MCF 10A (cell line): ENCODE results near the gene HSP90B1. TPM values are rescaled to one million over a fixed set of nuclear protein-coding genes. Genes with fewer than 3 reads are reported as not detected.

Experiments
- BruUV-seq: library from RNA; stranded (reverse); fragments of 400-500 nt; replicated peaks from 2 replicates; lab custom pipeline; 2021; lab: Mats Ljungman, UMichigan
- CTCF ChIA-PET: fragments of 300-600 bp; sonication (Branson Sonifier 250); formaldehyde crosslinking; extraction: SDS; loops from one replicate; lab custom pipeline; 2021; ENCODE audit warnings: antibody characterized with exemption, inconsistent platforms; lab: Yijun Ruan, JAX
- POLR2A ChIA-PET: fragments of 300-600, 350-650 bp; sonication (Branson Sonifier 250); formaldehyde crosslinking; extraction: SDS; loops from one replicate; lab custom pipeline; 2020; ENCODE audit warnings: antibody characterized with exemption, inconsistent platforms; lab: Yijun Ruan, JAX
- DNase-seq: peaks from one replicate; pipeline ENCODE4 v3.0.0-alpha.2; 2018; ENCODE audit not compliant: unreplicated experiment
- H3K27ac Mint-ChIP-seq: one replicate; pipeline ENCODE4 v1.8.0; 2022; ENCODE audit warnings: mild to moderate bottlenecking, low read depth, mixed read lengths; ENCODE audit not compliant: unreplicated experiment
- H3K27me3 Mint-ChIP-seq: one replicate; pipeline ENCODE4 v1.8.0; 2022; ENCODE audit warnings: mixed read lengths; ENCODE audit not compliant: insufficient read depth, unreplicated experiment
- H3K36me3 Mint-ChIP-seq: one replicate; pipeline ENCODE4 v1.8.0; 2022; ENCODE audit warnings: mild to moderate bottlenecking, moderate library complexity, mixed read lengths; ENCODE audit not compliant: insufficient read depth, unreplicated experiment
- H3K4me1 Mint-ChIP-seq: one replicate; pipeline ENCODE4 v1.8.0; 2022; ENCODE audit warnings: mixed read lengths; ENCODE audit not compliant: insufficient read depth, unreplicated experiment
- H3K4me3 Mint-ChIP-seq: one replicate; pipeline ENCODE4 v1.8.0; 2022; ENCODE audit warnings: mild to moderate bottlenecking, moderate library complexity, mixed read lengths; ENCODE audit not compliant: unreplicated experiment
- H3K9me3 Mint-ChIP-seq: one replicate; pipeline ENCODE4 v1.8.0; 2022; ENCODE audit warnings: mixed read lengths; ENCODE audit not compliant: unreplicated experiment
- intact Hi-C: fragments of 100-400 bp; cut with micrococcal nuclease; formaldehyde crosslinking; loops from 2 replicates; pipeline ENCODE4 v1.14.1; 2022
- total RNA-seq: library from RNA; stranded (reverse); gene quantifications from 2 replicates; pipeline ENCODE4 v1.2.3, GENCODE V29; 2022
- TF ChIP-seq, protein P1 (sequence below): fragments of 200-600 bp; IDR thresholded peaks from one replicate; pipeline ENCODE4 v1.8.0; 2022; ENCODE audit warnings: antibody characterized with exemption, mild to moderate bottlenecking; ENCODE audit not compliant: unreplicated experiment

Gene HSP90B1
- total RNA-seq, 1 experiment from 2014 or later = 1,052 TPM

DNA sequence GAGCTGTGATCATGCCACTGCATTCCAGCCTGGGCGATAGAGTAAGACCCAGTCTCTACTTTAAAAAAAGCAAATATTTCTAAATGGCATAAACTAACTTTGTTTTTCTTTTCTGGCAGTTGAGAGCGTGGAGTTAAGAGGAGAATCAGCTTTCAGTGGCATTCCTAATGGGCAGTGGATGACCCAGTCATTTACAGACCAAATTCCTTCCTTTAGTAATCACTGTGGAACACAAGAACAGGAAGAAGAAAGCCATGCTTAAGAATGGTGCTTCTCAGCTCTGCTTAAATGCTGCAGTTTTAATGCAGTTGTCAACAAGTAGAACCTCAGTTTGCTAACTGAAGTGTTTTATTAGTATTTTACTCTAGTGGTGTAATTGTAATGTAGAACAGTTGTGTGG, 56.6 kb downstream of the HSP90B1 start:
- H3K27me3 Mint-ChIP-seq = no peaks in the 10 kb centered on the region
- H3K27ac Mint-ChIP-seq = no peak overlapping the region
- no peaks in the 10 kb centered on the region for H3K4me1 Mint-ChIP-seq
- no TSS peak for BruUV-seq
- ChIA-PET CTCF (no interaction called here), POLR2A (no interaction called here)
- H3K4me3 Mint-ChIP-seq = no peak overlapping the region
- H3K36me3 Mint-ChIP-seq = peaks cover 59% of the 10 kb centered on the region
- no peaks in the 10 kb centered on the region for H3K9me3 Mint-ChIP-seq
- DNase-seq = no peak
- TF ChIP-seq, protein P1, sequence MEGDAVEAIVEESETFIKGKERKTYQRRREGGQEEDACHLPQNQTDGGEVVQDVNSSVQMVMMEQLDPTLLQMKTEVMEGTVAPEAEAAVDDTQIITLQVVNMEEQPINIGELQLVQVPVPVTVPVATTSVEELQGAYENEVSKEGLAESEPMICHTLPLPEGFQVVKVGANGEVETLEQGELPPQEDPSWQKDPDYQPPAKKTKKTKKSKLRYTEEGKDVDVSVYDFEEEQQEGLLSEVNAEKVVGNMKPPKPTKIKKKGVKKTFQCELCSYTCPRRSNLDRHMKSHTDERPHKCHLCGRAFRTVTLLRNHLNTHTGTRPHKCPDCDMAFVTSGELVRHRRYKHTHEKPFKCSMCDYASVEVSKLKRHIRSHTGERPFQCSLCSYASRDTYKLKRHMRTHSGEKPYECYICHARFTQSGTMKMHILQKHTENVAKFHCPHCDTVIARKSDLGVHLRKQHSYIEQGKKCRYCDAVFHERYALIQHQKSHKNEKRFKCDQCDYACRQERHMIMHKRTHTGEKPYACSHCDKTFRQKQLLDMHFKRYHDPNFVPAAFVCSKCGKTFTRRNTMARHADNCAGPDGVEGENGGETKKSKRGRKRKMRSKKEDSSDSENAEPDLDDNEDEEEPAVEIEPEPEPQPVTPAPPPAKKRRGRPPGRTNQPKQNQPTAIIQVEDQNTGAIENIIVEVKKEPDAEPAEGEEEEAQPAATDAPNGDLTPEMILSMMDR = no peak
- intact Hi-C loops = no loop called here

DNA sequence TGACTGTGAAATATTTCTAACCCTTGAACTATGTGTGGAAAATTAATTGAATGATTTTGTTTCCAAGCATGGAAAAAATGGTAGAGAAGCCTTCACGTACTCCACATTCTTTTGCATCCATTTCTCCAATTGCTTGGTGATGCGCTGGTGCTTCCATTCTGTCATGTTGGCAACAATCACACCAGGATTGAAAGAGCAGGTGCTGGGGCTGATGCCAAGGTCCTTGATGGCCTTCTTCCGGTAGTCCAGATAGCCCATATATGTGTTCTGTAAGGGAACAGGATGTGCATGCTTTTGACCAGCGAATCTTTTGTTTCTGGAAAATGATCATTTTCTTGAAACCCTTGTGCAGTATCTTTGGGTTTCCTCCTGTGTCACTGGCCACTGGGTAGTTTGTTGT, 64.0 kb downstream of the HSP90B1 start:
- H3K27me3 Mint-ChIP-seq = no peaks in the 10 kb centered on the region
- CTCF ChIA-PET = no interaction called here

DNA sequence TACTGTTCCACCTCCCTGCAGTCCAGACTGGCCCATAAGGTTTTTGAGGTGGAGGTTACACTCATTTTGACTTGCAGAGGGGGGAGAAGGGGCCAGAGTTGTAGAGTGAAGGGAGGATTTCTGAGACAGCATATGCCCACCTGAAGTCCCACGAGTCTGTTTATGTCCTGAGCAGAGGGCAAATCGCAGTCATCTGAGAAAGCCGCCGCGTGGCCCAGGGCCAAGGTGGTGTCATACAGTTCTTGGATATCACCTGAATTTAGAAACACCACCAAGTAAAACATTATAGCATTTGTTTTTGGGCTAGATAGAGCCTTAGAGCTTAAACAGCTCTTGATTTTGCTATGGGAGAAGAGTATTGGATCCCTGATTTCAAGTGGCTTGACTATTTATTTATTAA, 66.4 kb downstream of the HSP90B1 start:
- H3K9me3 Mint-ChIP-seq = no peaks in the 10 kb centered on the region
- peaks cover under 1% of the 10 kb centered on the region for H3K36me3 Mint-ChIP-seq
- intact Hi-C loops = no loop called here
- no peaks in the 10 kb centered on the region for H3K4me1 Mint-ChIP-seq
- TF ChIP-seq, protein P1 = no peak
- no peaks in the 10 kb centered on the region for H3K27me3 Mint-ChIP-seq
- DNase-seq = no peak
- BruUV-seq = no TSS peak
- no peak overlapping the region for H3K27ac Mint-ChIP-seq
- ChIA-PET POLR2A (interaction anchor here (1.0 to 2.6 kb wide), 4 partner anchors 17 to 62 kb away, joined by 3 to 15 read pairs (median 3); partner anchors contain the start of gene TDG), CTCF (interaction anchor here (0.7 to 1.6 kb wide), 3 partner anchors 12 to 32 kb away, joined by 4 read pairs; no protein-coding TSS in a partner anchor)
- H3K4me3 Mint-ChIP-seq = no peak overlapping the region

More for the DNA sequence above, 64.0 kb downstream of the HSP90B1 start:
- TF ChIP-seq, protein P1 = no peak
- peaks cover 6% of the 10 kb centered on the region for H3K36me3 Mint-ChIP-seq
- H3K4me3 Mint-ChIP-seq = no peak overlapping the region
- no peak overlapping the region for H3K27ac Mint-ChIP-seq
- H3K9me3 Mint-ChIP-seq = no peaks in the 10 kb centered on the region
- no peak for DNase-seq
- POLR2A ChIA-PET = no interaction called here
- no TSS peak for BruUV-seq
- no peaks in the 10 kb centered on the region for H3K4me1 Mint-ChIP-seq
- intact Hi-C loops = no loop called here

DNA sequence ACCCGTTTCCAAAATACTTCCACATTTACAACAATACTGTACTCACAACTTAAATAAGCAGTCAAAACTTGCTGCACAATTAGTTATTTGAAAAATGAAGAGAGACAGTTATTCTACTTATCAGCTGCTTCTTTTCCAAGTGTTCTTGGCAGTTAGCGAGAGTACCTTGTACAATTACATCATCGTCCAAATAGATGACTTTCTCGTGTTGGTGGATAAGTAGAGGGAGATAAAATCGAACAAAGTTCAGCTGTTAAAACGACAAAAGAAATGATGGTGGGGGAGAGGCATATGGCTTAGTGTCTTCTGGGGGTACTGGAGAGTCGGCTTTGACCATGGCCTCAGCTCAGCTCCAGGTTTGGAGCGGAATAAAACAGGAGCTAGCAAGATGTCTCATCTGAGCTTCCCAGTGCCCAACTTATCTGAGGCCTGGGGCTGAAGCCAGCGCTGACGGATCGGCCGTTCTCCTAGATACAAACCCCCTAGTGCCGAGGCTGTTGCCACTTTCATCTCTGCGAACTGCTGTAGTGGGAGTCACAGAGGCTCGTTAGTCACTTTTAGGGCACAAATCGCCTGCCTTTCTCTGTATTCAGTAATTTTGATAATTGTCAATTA, 67.2 kb downstream of the HSP90B1 start:
- DNase-seq = no peak
- Mint-ChIP-seq H3K9me3 (no peaks in the 10 kb centered on the region), H3K4me1 (no peaks in the 10 kb centered on the region), H3K27me3 (no peaks in the 10 kb centered on the region), H3K4me3 (no peak overlapping the region), H3K36me3 (no peaks in the 10 kb centered on the region), H3K27ac (no peak overlapping the region)
- no TSS peak for BruUV-seq
- CTCF ChIA-PET = interaction anchor here (1.4 to 1.6 kb wide), 2 partner anchors 12 to 33 kb away, joined by 4 read pairs; no protein-coding TSS in a partner anchor
- TF ChIP-seq, protein P1 = no peak
- intact Hi-C loops = no loop called here
- POLR2A ChIA-PET = interaction anchor here (1.0 to 2.6 kb wide), 3 partner anchors 17 to 45 kb away, joined by 3 to 15 read pairs (median 3); partner anchors contain the start of gene TDG

Other genes starting within 250 kb of the HSP90B1 start
- gene NT5DC3, start 89.2 kb upstream of the HSP90B1 start, total RNA-seq = 15.1 and 18.3 TPM in 2 replicates
- gene TDG, start 35.5 kb downstream of the HSP90B1 start, total RNA-seq = 31.6 and 31.8 TPM in 2 replicates
- 0.79 and 2.0 TPM in 2 replicates for gene GLT8D2, start 119.8 kb downstream of the HSP90B1 start, total RNA-seq
- gene HCFC2, start 134.1 kb downstream of the HSP90B1 start, total RNA-seq = 10.3 and 11.4 TPM in 2 replicates
- gene NFYB, start 207.8 kb downstream of the HSP90B1 start, total RNA-seq = 24.8 and 27.0 TPM in 2 replicates